ENCODE results near the gene SCTR.

DNA sequence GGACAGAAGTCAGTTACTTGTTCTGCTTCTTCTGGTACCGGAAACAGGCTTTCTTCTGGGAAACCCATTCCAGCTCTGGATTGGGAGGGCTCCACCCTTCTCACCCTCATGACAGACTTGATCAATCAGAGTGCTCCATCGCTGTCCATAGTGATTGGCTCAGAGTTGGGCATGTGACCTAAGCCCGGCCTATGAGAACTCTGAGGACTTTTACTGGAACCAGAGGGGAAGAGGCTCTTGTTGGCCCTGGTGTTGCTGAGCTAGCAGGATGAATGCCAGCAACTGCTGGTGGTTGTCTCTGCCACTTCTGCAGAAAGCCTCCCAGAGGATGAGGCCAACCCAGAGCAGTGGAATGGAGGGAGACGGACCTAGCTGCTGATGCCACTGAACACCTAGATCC is 59.3 kb downstream of the SCTR start:
- TF ChIP-seq, protein P1, sequence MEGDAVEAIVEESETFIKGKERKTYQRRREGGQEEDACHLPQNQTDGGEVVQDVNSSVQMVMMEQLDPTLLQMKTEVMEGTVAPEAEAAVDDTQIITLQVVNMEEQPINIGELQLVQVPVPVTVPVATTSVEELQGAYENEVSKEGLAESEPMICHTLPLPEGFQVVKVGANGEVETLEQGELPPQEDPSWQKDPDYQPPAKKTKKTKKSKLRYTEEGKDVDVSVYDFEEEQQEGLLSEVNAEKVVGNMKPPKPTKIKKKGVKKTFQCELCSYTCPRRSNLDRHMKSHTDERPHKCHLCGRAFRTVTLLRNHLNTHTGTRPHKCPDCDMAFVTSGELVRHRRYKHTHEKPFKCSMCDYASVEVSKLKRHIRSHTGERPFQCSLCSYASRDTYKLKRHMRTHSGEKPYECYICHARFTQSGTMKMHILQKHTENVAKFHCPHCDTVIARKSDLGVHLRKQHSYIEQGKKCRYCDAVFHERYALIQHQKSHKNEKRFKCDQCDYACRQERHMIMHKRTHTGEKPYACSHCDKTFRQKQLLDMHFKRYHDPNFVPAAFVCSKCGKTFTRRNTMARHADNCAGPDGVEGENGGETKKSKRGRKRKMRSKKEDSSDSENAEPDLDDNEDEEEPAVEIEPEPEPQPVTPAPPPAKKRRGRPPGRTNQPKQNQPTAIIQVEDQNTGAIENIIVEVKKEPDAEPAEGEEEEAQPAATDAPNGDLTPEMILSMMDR (IDR thresholded peaks at IDR 0.05; ENCODE audit: low read length), result no peak
- no peak for TF ChIP-seq EZH2 (optimal IDR thresholded peaks at IDR 0.05; ENCODE audit: low read depth, low read length)
